Hepatocyte (in vitro differentiated cells): ENCODE results near the gene TRIM4. TPM values are rescaled to one million over a fixed set of nuclear protein-coding genes. Genes with fewer than 3 reads are reported as not detected.
"Not testable (repeated sequence)": the region's sequence is repeated elsewhere in the genome, so short reads cannot be mapped to it uniquely, and the experiment has no call there.

ENCODE experiments used
- DNase-seq: peaks from one replicate; pipeline ENCODE4 v3.0.0-alpha.2; 2016; ENCODE audit warnings: low spot score
- H2AFZ ChIP-seq: fragments of 200-600 bp; sonication (generic); 2 replicates; pipeline ENCODE4 v1.6.0; 2016; ENCODE audit warnings: antibody characterized with exemption, mild to moderate bottlenecking
- H3K27ac ChIP-seq: fragments of 200-600 bp; sonication (generic); 2 replicates; pipeline ENCODE4 v1.5.1; 2016; ENCODE audit warnings: mild to moderate bottlenecking
- H3K27me3 ChIP-seq: fragments of 200-600 bp; sonication (generic); 2 replicates; pipeline ENCODE4 v1.6.1; 2016
- H3K36me3 ChIP-seq: fragments of 200-600 bp; sonication (generic); replicated peaks from 2 replicates; pipeline ENCODE4 v1.5.1; 2016; ENCODE audit warnings: low read depth; ENCODE audit not compliant: insufficient read depth
- H3K4me1 ChIP-seq: fragments of 200-600 bp; sonication (generic); 2 replicates; pipeline ENCODE4 v1.5.1; 2016; ENCODE audit warnings: mild to moderate bottlenecking, moderate library complexity; ENCODE audit not compliant: insufficient read depth
- H3K4me2 ChIP-seq: fragments of 200-600 bp; sonication (generic); 2 replicates; pipeline ENCODE4 v1.6.0; 2016
- H3K4me3 ChIP-seq: fragments of 200-600 bp; sonication (generic); 2 replicates; pipeline ENCODE4 v1.5.1; 2016; ENCODE audit warnings: mild to moderate bottlenecking
- H3K79me2 ChIP-seq: fragments of 200-600 bp; sonication (generic); 2 replicates; pipeline ENCODE4 v1.6.0; 2017; ENCODE audit warnings: mild to moderate bottlenecking
- H3K9me2 ChIP-seq: fragments of 200-600 bp; sonication (generic); replicated peaks from 2 replicates; pipeline ENCODE4 v1.6.0; 2017; ENCODE audit warnings: mild to moderate bottlenecking; ENCODE audit not compliant: insufficient read depth
- H3K9me3 ChIP-seq: fragments of 200-600 bp; sonication (generic); 2 replicates; pipeline ENCODE4 v1.5.1; 2016; ENCODE audit warnings: low read depth, mild to moderate bottlenecking
- H4K20me1 ChIP-seq: fragments of 200-600 bp; sonication (generic); 2 replicates; pipeline ENCODE4 v1.6.0; 2016; ENCODE audit warnings: mild to moderate bottlenecking; ENCODE audit not compliant: insufficient read depth, poor library complexity, severe bottlenecking
- CTCF ChIP-seq: fragments of 200-600 bp; sonication (generic); IDR thresholded peaks from 2 replicates; pipeline ENCODE4 v1.5.1; 2016; ENCODE audit warnings: antibody characterized with exemption, mild to moderate bottlenecking; ENCODE audit not compliant: poor library complexity
- EZH2 ChIP-seq: fragments of 200-600 bp; sonication (generic); IDR thresholded peaks from 2 replicates; pipeline ENCODE4 v1.6.1; 2016; ENCODE audit warnings: antibody characterized with exemption, mild to moderate bottlenecking, borderline replicate concordance
- EZH2phosphoT487 ChIP-seq: fragments of 200-600 bp; sonication (generic); IDR thresholded peaks from one replicate; pipeline ENCODE4 v1.6.1; 2018; ENCODE audit warnings: antibody characterized with exemption, mild to moderate bottlenecking, low read depth, moderate library complexity; ENCODE audit not compliant: unreplicated experiment, severe bottlenecking
- WGBS: methylation state at CpG from one replicate; pipeline ENCODE4 v1.1.6; 2016; ENCODE audit warnings: low lambda C conversion rate; ENCODE audit errors: missing lambda C conversion rate; 5-methylcytosine and 5-hydroxymethylcytosine counted together
- polyA plus RNA-seq: library from polyadenylated mRNA; unstranded; fragments of >200 nt; fragmentation: Nextera tagmentation; extraction: Ambion mirVana; gene quantifications from 2 replicates; pipeline ENCODE4 v1.2.1, GENCODE V29; 2016
- total RNA-seq: library from RNA; depleted of rRNA; stranded (reverse); fragments of >200 nt; gene quantifications from 2 replicates; pipeline ENCODE4 v1.2.3, GENCODE V29; 2014

TRIM4 gene
- total and polyA plus RNA-seq, 2 experiments from 2014 or later, result 1.5 to 2.7 TPM

GRCh38 chr7:99953649-99954048 lies 34.3 kb upstream of the TRIM4 start:
- Histone ChIP-seq H3K27ac (no peak overlapping the region), H3K4me1 (no peaks in the 10 kb centered on the region), H3K9me2 (no peaks in the 10 kb centered on the region), H2AFZ (no peak overlapping the region), H4K20me1 (no peaks in the 10 kb centered on the region), H3K79me2 (no peaks in the 10 kb centered on the region), H3K9me3 (no peaks in the 10 kb centered on the region), H3K4me3 (no peak overlapping the region), H3K36me3 (no peaks in the 10 kb centered on the region), H3K4me2 (no peak overlapping the region), H3K27me3 (peaks cover 5% of the 10 kb centered on the region)
- WGBS, result 87% methylated on average over 3 of the region's 3 CpGs
- no peak for DNase-seq
- TF ChIP-seq EZH2phosphoT487, result no peak
- TF ChIP-seq CTCF, result no peak

DNA sequence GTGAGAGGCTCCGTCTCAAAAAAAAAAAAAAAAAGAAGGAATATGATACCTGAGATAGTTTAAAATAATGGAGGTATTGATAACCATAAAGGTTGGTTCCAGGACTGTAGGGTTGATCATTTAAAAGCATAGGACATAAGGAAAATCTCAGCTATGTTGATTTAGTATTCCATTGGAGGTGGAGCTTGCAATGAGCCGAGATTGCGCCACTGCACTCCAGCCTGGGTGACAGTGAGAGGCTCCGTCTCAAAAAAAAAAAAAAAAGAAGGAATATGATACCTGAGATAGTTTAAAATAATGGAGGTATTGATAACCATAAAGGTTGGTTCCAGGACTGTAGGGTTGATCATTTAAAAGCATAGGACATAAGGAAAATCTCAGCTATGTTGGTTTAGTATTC lies 33.3 kb upstream of the TRIM4 start:
- H4K20me1 ChIP-seq, H3K79me2 ChIP-seq, H3K9me2 ChIP-seq, H3K27ac ChIP-seq, H3K4me2 ChIP-seq, DNase-seq, H3K27me3 ChIP-seq, H3K4me1 ChIP-seq, H3K4me3 ChIP-seq, H2AFZ ChIP-seq, H3K36me3 ChIP-seq, H3K9me3 ChIP-seq: not testable (repeated sequence)
- WGBS, result 95% methylated on average over 3 of the region's 4 CpGs

DNA sequence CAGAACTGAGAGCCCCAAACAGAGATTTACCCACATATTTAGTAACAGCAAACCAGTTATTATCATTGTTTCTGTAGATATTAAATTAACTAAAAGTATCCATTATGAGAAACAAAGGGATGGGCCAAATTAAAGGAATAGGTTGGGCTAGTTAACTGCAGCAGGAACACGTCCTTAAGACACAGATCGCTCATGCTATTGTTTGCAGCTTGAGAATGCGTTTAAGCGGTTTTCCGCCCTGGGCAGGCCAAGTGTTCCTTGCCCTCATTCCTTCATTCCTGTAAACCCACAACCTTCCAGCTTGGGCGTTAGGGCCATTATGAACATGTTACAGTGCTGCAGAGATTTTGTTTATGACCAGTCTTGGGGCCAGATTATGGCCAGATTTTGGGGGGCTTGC lies 31.5 kb upstream of the TRIM4 start:
- H3K4me3 ChIP-seq, H3K9me2 ChIP-seq, H3K9me3 ChIP-seq, H3K4me1 ChIP-seq, H3K4me2 ChIP-seq, H3K27me3 ChIP-seq, H4K20me1 ChIP-seq, H3K79me2 ChIP-seq, H3K27ac ChIP-seq, H2AFZ ChIP-seq, DNase-seq, H3K36me3 ChIP-seq: not testable (repeated sequence)
- WGBS, result 90% methylated on average over 6 of the region's 6 CpGs

DNA sequence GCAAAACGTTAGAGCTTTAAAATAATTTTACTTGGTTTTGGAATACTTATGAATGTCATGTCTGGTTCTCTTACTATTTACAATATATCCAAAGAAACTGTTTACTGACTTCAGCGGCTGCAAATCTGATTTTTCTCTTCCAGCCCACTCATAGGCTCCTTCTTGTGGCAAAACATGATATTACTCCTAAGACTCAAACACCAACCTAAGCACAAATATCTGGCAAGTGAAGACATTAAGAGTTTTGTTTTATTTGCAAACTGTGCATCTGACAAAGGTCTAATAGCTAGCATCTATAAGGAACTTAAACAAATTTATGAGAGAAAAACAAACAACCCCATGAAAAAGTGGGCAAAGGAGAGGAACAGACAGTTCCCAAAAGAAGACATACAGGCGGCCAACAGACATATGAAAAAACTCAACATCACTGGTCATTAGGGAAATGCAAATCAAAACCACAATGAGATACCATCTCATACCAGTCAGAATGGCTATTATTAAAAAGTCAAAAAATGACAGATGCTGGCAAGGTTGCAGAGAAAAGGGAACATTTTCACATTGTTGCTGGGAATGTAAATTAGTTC lies 30.4 kb upstream of the TRIM4 start:
- H3K79me2 ChIP-seq, result no peaks in the 10 kb centered on the region
- H3K9me3 ChIP-seq, result no peaks in the 10 kb centered on the region
- H3K9me2 ChIP-seq, result no peaks in the 10 kb centered on the region
- no peaks in the 10 kb centered on the region for H3K27me3 ChIP-seq
- no peaks in the 10 kb centered on the region for H4K20me1 ChIP-seq
- no peaks in the 10 kb centered on the region for H3K4me1 ChIP-seq
- no peak overlapping the region for H3K4me3 ChIP-seq
- no peak overlapping the region for H3K4me2 ChIP-seq
- no peak overlapping the region for H2AFZ ChIP-seq
- 80% methylated on average over 3 of the region's 3 CpGs for WGBS
- DNase-seq, result no peak
- H3K36me3 ChIP-seq, result no peaks in the 10 kb centered on the region
- TF ChIP-seq EZH2phosphoT487 (no peak), CTCF (peak; percentile 30)
- no peak overlapping the region for H3K27ac ChIP-seq

GRCh38 chr7:99947608-99948007 lies 28.3 kb upstream of the TRIM4 start:
- whole genome bisulfite sequencing, result 94% methylated on average over 1 of the region's 1 CpG
- no peaks in the 10 kb centered on the region for H3K36me3 ChIP-seq
- H3K4me2 ChIP-seq, result no peak overlapping the region
- H3K9me3 ChIP-seq, result no peaks in the 10 kb centered on the region
- no peaks in the 10 kb centered on the region for H3K79me2 ChIP-seq
- H3K27me3 ChIP-seq, result no peaks in the 10 kb centered on the region
- no peak overlapping the region for H2AFZ ChIP-seq
- H3K27ac ChIP-seq, result no peak overlapping the region
- no peak for DNase-seq
- TF ChIP-seq CTCF, result no peak
- TF ChIP-seq EZH2phosphoT487, result no peak
- TF ChIP-seq EZH2, result no peak
- H3K4me1 ChIP-seq, result no peaks in the 10 kb centered on the region
- H3K9me2 ChIP-seq, result no peaks in the 10 kb centered on the region
- no peaks in the 10 kb centered on the region for H4K20me1 ChIP-seq
- H3K4me3 ChIP-seq, result no peak overlapping the region
